HG03520 (cell line): ENCODE measurements around the gene GGT6.

ENCODE experiments used
- ATAC-seq: cut with Tn5 transposase; IDR thresholded peaks from one replicate; pipeline ENCODE4 v1.9.1; 2021; ENCODE audit warnings: mild to moderate bottlenecking, moderate library complexity; ENCODE audit not compliant: unreplicated experiment

GGT6 gene

GRCh38 chr17:4529533-4530152, 30.7 kb downstream of the GGT6 start:
- no peak for ATAC-seq

GRCh38 chr17:4527566-4528125, 32.7 kb downstream of the GGT6 start:
- no peak for ATAC-seq

- ATAC-seq, result no peak
Observed at GRCh38 chr17:4527134-4527533, 33.2 kb downstream of the GGT6 start.

GRCh38 chr17:4525691-4526397, 34.5 kb downstream of the GGT6 start:
- ATAC-seq, result no peak

GRCh38 chr17:4523946-4524345, 36.4 kb downstream of the GGT6 start:
- ATAC-seq, result no peak

GRCh38 chr17:4522661-4523060, 37.7 kb downstream of the GGT6 start:
- ATAC-seq, result no peak

- ATAC-seq, result no peak
Observed at GRCh38 chr17:4520894-4521600, 39.3 kb downstream of the GGT6 start.

GRCh38 chr17:4520060-4520893, 40.1 kb downstream of the GGT6 start:
- no peak for ATAC-seq

- no peak for ATAC-seq
Observed at GRCh38 chr17:4519361-4519788, 41.0 kb downstream of the GGT6 start.

- ATAC-seq, result no peak
Observed at GRCh38 chr17:4518901-4519300, 41.5 kb downstream of the GGT6 start.

GRCh38 chr17:4516735-4517134, 43.6 kb downstream of the GGT6 start:
- no peak for ATAC-seq

GRCh38 chr17:4515501-4515900, 44.9 kb downstream of the GGT6 start:
- no peak for ATAC-seq

- no peak for ATAC-seq
Observed at GRCh38 chr17:4514779-4515178, 45.6 kb downstream of the GGT6 start.

- ATAC-seq, result no peak
Observed at GRCh38 chr17:4514206-4514605, 46.2 kb downstream of the GGT6 start.

GRCh38 chr17:4513113-4514032, 47.0 kb downstream of the GGT6 start:
- no peak for ATAC-seq

- ATAC-seq, result no peak
Observed at GRCh38 chr17:4512156-4513112, 47.9 kb downstream of the GGT6 start.

- ATAC-seq, result no peak
Observed at GRCh38 chr17:4511199-4511932, 49.0 kb downstream of the GGT6 start.

- no peak for ATAC-seq
Observed at GRCh38 chr17:4510618-4510941, 49.8 kb downstream of the GGT6 start.
